GM23338 (cell line): ENCODE measurements around the gene ALX1. TPM values are rescaled to one million over a fixed set of nuclear protein-coding genes. Genes with fewer than 3 reads are reported as not detected.

Experiments
- ATAC-seq: fragments of 200-7000 bp; cut with Tn5 transposase; 3 replicates; pipeline ENCODE4 v1.9.1; 2020
- DNase-seq: peaks from one replicate; pipeline ENCODE4 v3.0.0-alpha.2; 2015; ENCODE audit warnings: low spot score
- H2AFZ ChIP-seq: fragments of 200-600 bp; sonication (generic); 2 replicates; pipeline ENCODE4 v1.8.0; 2016; ENCODE audit warnings: antibody characterized with exemption, mild to moderate bottlenecking, moderate library complexity
- H3F3A ChIP-seq: fragments of 200-600 bp; sonication (generic); replicated peaks from 2 replicates; pipeline ENCODE4 v1.8.0; 2017; ENCODE audit warnings: antibody characterized with exemption, mixed run types, low read depth
- H3K27ac ChIP-seq: fragments of 200-600 bp; sonication (generic); 2 replicates; pipeline ENCODE4 v1.6.1; 2016; ENCODE audit warnings: low read depth
- H3K27me3 ChIP-seq: fragments of 200-600 bp; sonication (generic); 2 replicates; pipeline ENCODE4 v1.8.0; 2016; ENCODE audit warnings: mild to moderate bottlenecking, mixed run types, moderate library complexity; ENCODE audit not compliant: insufficient read depth
- H3K36me3 ChIP-seq: fragments of 200-600 bp; sonication (generic); 2 replicates; pipeline ENCODE4 v1.8.0; 2016; ENCODE audit warnings: mild to moderate bottlenecking; ENCODE audit not compliant: insufficient read depth
- H3K4me1 ChIP-seq: fragments of 200-600 bp; sonication (generic); 2 replicates; pipeline ENCODE4 v1.8.0; 2016; ENCODE audit warnings: mild to moderate bottlenecking, moderate library complexity; ENCODE audit not compliant: insufficient read depth
- H3K4me2 ChIP-seq: fragments of 200-600 bp; sonication (generic); 2 replicates; pipeline ENCODE4 v1.7.1; 2017; ENCODE audit warnings: mixed run types
- H3K4me3 ChIP-seq: fragments of 200-600 bp; sonication (generic); 2 replicates; pipeline ENCODE4 v1.6.1; 2016; ENCODE audit warnings: mixed run types
- H3K79me2 ChIP-seq: fragments of 200-600 bp; sonication (generic); replicated peaks from 2 replicates; pipeline ENCODE4 v1.8.0; 2017; ENCODE audit warnings: mild to moderate bottlenecking; ENCODE audit not compliant: insufficient read depth
- H3K9me2 ChIP-seq: fragments of 200-600 bp; sonication (generic); 2 replicates; pipeline ENCODE4 v1.8.0; 2017; ENCODE audit not compliant: insufficient read depth
- H4K20me1 ChIP-seq: fragments of 200-600 bp; sonication (generic); replicated peaks from 2 replicates; pipeline ENCODE4 v1.8.0; 2017; ENCODE audit warnings: mild to moderate bottlenecking; ENCODE audit not compliant: insufficient read depth
- H3K27ac Mint-ChIP-seq: 2 replicates; pipeline ENCODE4 v1.8.0; 2020; ENCODE audit warnings: inconsistent platforms, mild to moderate bottlenecking, moderate library complexity, mixed read lengths
- H3K27me3 Mint-ChIP-seq: 3 replicates; pipeline ENCODE4 v1.8.0; 2022; ENCODE audit warnings: low read depth, mild to moderate bottlenecking, moderate library complexity, mixed read lengths, inconsistent platforms; ENCODE audit not compliant: insufficient read depth, poor library complexity
- H3K36me3 Mint-ChIP-seq: 3 replicates; pipeline ENCODE4 v1.8.0; 2021; ENCODE audit warnings: low read depth, mild to moderate bottlenecking, inconsistent platforms, moderate library complexity, mixed read lengths
- H3K4me1 Mint-ChIP-seq: 3 replicates; pipeline ENCODE4 v1.8.0; 2020; ENCODE audit warnings: mild to moderate bottlenecking, inconsistent platforms, mixed read lengths
- H3K4me3 Mint-ChIP-seq: 3 replicates; pipeline ENCODE4 v1.8.0; 2021; ENCODE audit warnings: moderate library complexity, mild to moderate bottlenecking, inconsistent platforms, mixed read lengths
- H3K9me3 Mint-ChIP-seq: 3 replicates; pipeline ENCODE4 v1.8.0; 2020; ENCODE audit warnings: moderate library complexity, mild to moderate bottlenecking, inconsistent platforms, mixed read lengths
- CTCF ChIP-seq, 2 experiments: fragments of 200-600 bp in 1 of 2; sonication (generic) in 1 of 2; conservative IDR thresholded peaks; 2 replicates each; pipeline versions ENCODE4 v1.5.1 to v1.6.1; 2016 to 2017; ENCODE audit warnings: antibody characterized with exemption in 2 of 2, low read depth in 2 of 2, mild to moderate bottlenecking in 2 of 2, moderate library complexity in 1 of 2
- EZH2 ChIP-seq: fragments of 200-600 bp; sonication (generic); IDR thresholded peaks from one replicate; pipeline ENCODE4 v1.8.0; 2017; ENCODE audit warnings: antibody characterized with exemption, mild to moderate bottlenecking, low read depth; ENCODE audit not compliant: unreplicated experiment
- EZH2phosphoT487 ChIP-seq: fragments of 200-600 bp; sonication (generic); IDR thresholded peaks from one replicate; pipeline ENCODE4 v1.8.1; 2018; ENCODE audit warnings: antibody characterized with exemption; ENCODE audit not compliant: unreplicated experiment
- REST ChIP-seq: IDR thresholded peaks from one replicate; pipeline ENCODE4 v1.6.1; 2018; ENCODE audit warnings: antibody characterized with exemption; ENCODE audit not compliant: unreplicated experiment
- STAT1 ChIP-seq: IDR thresholded peaks from one replicate; pipeline ENCODE4 v1.6.1; 2016; ENCODE audit warnings: antibody characterized with exemption; ENCODE audit not compliant: unreplicated experiment
- polyA plus RNA-seq: library from polyadenylated mRNA; unstranded; fragments of >200 nt; fragmentation: Nextera tagmentation; extraction: Ambion mirVana; gene quantifications from 2 replicates; pipeline ENCODE4 v1.2.1, GENCODE V29; 2016
- total RNA-seq: library from RNA; depleted of rRNA; stranded (reverse); fragments of >200 nt; shearing (Covaris generic); gene quantifications from 2 replicates; pipeline ENCODE4 v1.2.3, GENCODE V29; 2014

ALX1 gene
- total and polyA plus RNA-seq, 2 experiments from 2014 or later: 0.49 to 1.1 TPM

GRCh38 chr12:85277191-85277590 is 2.8 kb upstream of the ALX1 start:
- no peak overlapping the region for H3K4me3 Mint-ChIP-seq
- H3K4me1 ChIP-seq: peaks cover 57% of the 10 kb centered on the region
- H3K27me3 ChIP-seq: peaks cover 84% of the 10 kb centered on the region
- no peaks in the 10 kb centered on the region for H3K9me2 ChIP-seq
- H3K27ac ChIP-seq: no peak overlapping the region
- H3K79me2 ChIP-seq: no peaks in the 10 kb centered on the region
- no peak overlapping the region for H2AFZ ChIP-seq
- H3K4me3 ChIP-seq: peak overlapping the region; percentile 86
- peaks cover 13% of the 10 kb centered on the region; the same call in 1 of the 2 replicates for H4K20me1 ChIP-seq
- no peaks in the 10 kb centered on the region for H3F3A ChIP-seq
- peak overlapping the region; percentile 83; the same call in 1 of the 2 replicates for H3K4me2 ChIP-seq
- H3K27me3 Mint-ChIP-seq: peaks cover 88% of the 10 kb centered on the region
- no peaks in the 10 kb centered on the region for H3K36me3 ChIP-seq
- H3K27ac Mint-ChIP-seq: no peak overlapping the region
- TF ChIP-seq EZH2: peak; percentile 11
- no peak for TF ChIP-seq REST
- TF ChIP-seq STAT1: no peak
- H3K9me3 Mint-ChIP-seq: no peaks in the 10 kb centered on the region
- H3K36me3 Mint-ChIP-seq: no peaks in the 10 kb centered on the region
- peaks cover 38% of the 10 kb centered on the region for H3K4me1 Mint-ChIP-seq
- DNase-seq (no peak), ATAC-seq (no peak)

- Histone ChIP-seq H3K27ac (no peak overlapping the region), H3K27me3 (peaks cover 84% of the 10 kb centered on the region), H3K9me2 (no peaks in the 10 kb centered on the region), H3K36me3 (no peaks in the 10 kb centered on the region), H3F3A (no peaks in the 10 kb centered on the region), H2AFZ (peak overlapping the region; percentile 90), H3K4me1 (peaks cover 62% of the 10 kb centered on the region), H4K20me1 (peaks cover 13% of the 10 kb centered on the region; the same call in 1 of the 2 replicates), H3K4me2 (peak overlapping the region; percentile 83), H3K79me2 (no peaks in the 10 kb centered on the region), H3K4me3 (peak overlapping the region; percentile 86)
- Mint-ChIP-seq H3K4me3 (peak overlapping the region; percentile 97), H3K27me3 (peaks cover 81% of the 10 kb centered on the region), H3K27ac (no peak overlapping the region), H3K4me1 (peaks cover 32% of the 10 kb centered on the region), H3K9me3 (no peaks in the 10 kb centered on the region), H3K36me3 (no peaks in the 10 kb centered on the region)
- ATAC-seq (peak; percentile 30), DNase-seq (peak; percentile 72)
- no peak for TF ChIP-seq CTCF (conservative IDR thresholded peaks at IDR 0.05; ENCODE audit: low read depth in 2 of 2)
- peak; percentile 82 for TF ChIP-seq EZH2
- TF ChIP-seq EZH2phosphoT487: peak; percentile 91
These were observed 2.0 kb upstream of the ALX1 start for GRCh38 chr12:85277900-85278597.
